Stimulated activated CD8-positive, alpha-beta memory T cell treated with anti-CD3 and anti-CD28 coated beads, Interleukin-12 subunit alpha, Interleukin-12 subunit beta, amount 100 ng/mL, for 24 hours (primary cell): ENCODE results near the gene DMRTC1.
"Not testable (repeated sequence)": the region's sequence is repeated elsewhere in the genome, so short reads cannot be mapped to it uniquely, and the experiment has no call there.

ENCODE experiments used
- DNase-seq: peaks from one replicate; pipeline ENCODE4 v3.0.0-alpha.2; 2020; ENCODE audit errors: extremely low read depth

DMRTC1 gene, protein sequence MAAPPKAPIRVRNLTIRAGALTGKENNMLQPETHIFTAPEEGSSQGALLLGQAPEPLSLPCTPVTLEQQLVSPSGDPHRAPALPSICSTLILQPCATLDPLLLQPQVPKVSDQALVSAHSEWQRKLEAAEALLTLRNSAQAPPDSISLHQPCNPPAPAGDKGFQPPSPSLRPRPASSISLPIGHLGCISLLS

DNA sequence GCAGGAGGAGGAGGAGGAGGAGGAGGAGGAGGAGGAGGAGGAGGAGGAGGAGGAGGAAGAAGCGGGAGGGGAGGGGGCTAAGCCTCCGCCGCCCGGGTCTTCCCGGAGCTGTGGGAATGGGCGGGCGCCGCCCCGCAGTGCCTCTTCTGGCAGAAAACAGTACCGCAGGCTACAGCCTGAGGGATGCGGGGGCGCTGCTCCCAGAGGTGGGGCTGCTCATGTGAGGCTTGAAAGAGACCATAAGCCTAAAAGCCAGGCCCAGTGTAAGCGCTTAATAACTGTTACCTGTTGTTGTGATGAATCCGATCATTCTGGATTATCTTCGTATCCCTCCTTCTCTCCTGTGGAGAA lies at the start of gene DMRTC1:
Gene DMRTC1, minus strand, starts transcription at position 19 of the 351 bp plus-strand sequence. CDS start 68,143 bp downstream, outside the sequence.
- not testable (repeated sequence) for DNase-seq

DNA sequence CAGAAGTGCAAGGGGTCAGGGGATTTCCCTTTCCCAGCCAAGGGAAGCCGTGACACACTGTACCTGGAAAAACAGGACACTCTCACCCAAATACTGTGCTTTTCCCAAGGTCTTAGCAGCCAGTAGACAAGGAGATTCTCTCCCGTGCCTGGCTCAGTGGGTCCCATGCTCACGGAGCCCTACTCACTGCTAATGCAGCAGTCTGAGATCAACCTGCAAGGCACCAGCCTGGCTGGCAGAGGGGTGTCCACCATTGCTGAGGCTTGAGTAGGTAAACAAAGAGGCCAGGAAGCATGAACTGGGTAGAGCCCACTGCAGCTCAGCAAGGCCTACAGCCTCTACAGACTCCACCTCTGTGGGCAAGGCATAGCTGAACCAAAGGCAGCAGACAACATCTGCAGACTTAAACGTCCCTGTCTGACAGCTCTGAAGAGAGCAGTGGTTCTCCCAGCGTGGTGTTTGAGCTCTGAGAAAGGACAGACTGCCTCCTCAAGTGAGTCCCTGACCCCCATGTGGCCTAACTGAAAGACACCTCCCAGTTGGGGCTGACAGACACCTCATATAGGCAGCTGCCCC lies 37.3 kb upstream of the DMRTC1 start:
- not testable (repeated sequence) for DNase-seq

DNA sequence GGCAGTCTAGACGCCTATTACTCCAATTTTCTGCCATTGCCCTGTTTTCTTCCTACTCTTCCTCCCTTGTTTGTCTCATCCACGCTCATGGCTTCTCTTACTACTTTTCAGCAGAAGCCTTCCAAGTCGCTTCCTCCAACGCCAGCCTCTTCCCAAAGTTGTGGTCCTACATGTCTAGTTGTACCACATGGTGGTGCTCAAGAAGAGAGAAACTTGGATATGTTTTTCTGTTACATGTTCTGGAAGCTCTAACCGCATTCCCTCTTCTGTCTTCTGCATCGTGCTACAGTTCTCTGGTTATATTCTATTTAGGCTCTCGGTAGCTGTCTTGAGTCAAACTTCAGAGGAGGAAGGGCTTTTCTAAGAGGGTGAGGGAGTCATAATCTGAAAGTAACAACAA lies 31.2 kb upstream of the DMRTC1 start:
- not testable (repeated sequence) for DNase-seq

- not testable (repeated sequence) for DNase-seq
Observed at GRCh38 chrX:72971859-72972258, 28.2 kb upstream of the DMRTC1 start.

DNA sequence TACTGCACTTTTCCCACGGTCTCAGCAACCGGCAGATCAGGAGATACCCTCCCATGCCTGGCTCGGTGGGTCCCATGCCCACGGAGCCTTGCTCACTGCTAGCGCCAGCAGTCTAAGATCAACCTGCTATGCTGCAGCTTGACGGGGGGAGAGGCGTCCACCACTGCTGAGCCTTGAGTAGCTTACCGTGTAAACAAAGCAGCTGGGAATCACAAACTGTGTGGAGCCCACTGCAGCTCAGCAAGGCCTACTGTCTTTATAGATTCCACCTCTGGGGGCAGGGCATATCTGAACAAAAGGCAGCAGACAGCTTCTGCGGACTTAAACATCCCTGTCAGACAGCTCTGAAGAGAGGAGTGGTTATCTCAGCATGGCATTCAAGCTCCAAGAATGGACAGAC lies 16.3 kb upstream of the DMRTC1 start:
- not testable (repeated sequence) for DNase-seq

- DNase-seq, result not testable (repeated sequence)
Observed at GRCh38 chrX:72943035-72943818, 410 bp downstream of the DMRTC1 start.

- not testable (repeated sequence) for DNase-seq
Observed at GRCh38 chrX:72942272-72942671, 1.4 kb downstream of the DMRTC1 start.

DNA sequence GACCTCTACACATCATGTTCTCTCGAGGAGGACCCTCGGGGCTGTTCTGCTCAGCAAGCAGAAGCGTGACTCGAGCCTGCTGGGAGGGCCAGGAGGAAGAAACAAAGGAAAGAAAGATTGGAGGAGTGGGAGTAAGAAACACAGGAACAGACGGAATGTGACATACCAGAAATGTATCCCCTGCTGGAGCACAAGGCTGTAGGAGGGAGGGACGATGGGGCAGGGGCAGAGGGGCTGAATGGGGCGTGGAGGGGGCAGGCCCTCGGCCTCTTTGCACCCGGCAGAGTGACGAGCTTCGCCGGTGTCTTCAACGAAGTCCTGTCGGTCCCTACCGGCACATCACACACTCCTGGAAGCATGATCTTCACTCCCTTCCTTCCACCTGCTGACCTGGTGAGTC lies 5.7 kb downstream of the DMRTC1 start, which contains the start of gene FAM236A:
Gene FAM236A, plus strand, starts transcription at position 301 of the 400 bp plus-strand sequence. Its CDS starts 57 bp downstream, at position 358.
- DNase-seq, result not testable (repeated sequence)

DNA sequence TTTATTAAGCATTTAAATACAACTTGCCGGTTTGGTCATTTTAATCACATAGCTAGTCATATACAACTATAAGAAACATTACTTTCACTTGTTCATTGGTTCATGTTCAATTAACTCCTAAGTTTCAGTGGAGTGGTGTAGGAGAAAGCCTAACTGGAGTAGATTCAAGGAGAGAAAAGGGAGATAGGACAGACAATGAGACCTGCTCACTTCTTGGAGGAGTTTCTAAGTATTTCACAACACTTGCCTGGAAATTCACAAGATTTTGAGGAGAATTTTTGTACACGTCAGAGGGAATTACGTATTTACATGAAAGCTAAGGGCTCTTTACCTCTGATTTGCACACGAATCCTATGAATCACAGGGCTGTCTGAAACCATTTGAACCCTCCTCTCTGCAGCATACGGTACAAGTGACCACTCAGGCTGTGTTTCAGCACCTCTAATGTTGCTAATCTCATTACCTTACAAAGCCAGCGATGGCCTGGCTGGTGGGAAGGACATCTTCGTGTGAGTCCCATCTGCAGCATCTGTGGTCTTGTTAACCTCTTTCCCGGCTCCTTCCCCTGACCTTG lies 6.7 kb downstream of the DMRTC1 start:
- DNase-seq, result not testable (repeated sequence)

DNA sequence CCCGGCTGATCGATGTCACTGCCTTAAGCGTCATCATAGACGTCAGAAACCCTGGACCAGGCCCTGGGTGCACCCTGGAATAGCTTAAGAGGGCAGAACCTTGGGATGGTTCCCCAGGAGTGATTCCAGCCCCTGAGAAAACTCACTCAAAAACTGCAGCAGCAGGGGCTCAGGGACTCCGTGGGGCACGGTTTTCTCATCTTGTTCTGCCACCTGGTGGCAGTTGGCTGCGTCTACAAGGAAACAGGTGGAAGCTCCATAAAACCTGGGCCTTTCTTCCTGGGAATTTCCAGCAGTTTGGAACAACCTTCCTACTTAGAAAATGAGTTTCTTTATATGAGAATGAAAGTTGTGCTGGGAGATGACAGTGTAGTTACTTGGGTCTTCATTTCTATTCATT lies 7.2 kb downstream of the DMRTC1 start:
- not testable (repeated sequence) for DNase-seq

GRCh38 chrX:72932283-72932682 lies 11.4 kb downstream of the DMRTC1 start:
- DNase-seq, result not testable (repeated sequence)

DNA sequence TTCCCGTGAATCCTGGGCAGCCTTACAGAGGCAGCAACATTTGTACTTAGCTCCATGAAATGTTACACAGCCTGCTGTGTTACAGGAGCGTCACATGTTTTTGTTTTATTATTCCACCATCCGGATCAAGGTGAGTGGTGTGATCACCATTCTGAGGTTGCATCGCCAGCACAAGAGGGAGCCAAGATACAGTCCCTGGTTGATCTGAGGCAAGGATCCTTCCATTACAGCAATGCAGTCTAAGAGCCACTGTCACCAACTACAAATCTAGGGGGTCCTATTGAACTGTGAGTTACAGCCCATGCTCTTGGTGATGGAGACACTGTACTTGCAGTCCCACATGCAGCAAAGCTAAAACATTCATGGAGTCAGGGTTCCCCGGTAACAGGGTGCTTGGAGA lies 27.5 kb downstream of the DMRTC1 start:
- DNase-seq, result not testable (repeated sequence)

DNA sequence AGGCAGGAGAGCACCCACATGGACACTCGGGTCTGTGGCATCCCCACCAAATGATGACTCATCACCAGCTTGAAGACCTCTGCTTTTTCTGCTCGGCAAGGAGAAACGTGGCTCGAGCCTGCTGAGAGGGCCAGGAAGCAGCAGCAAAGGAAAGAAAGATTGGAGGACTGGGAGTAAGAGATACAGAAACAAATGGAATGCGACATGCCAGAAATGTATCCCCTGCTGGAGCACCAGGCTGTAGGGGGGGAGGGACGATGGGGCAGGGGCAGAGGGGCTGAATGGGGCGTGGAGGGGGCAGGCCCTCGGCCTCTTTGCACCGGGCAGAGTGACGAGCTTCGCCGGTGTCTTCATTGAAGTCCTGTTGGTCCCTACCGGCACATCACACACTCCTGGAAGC lies 31.3 kb downstream of the DMRTC1 start, which contains the start of gene FAM236C:
Gene FAM236C, plus strand, starts transcription at position 301 of the 400 bp plus-strand sequence. CDS start 100 bp downstream, outside the sequence.
- not testable (repeated sequence) for DNase-seq

- not testable (repeated sequence) for DNase-seq
Observed at GRCh38 chrX:72889740-72890139, 53.9 kb downstream of the DMRTC1 start.

- DNase-seq, result not testable (repeated sequence)
Observed at GRCh38 chrX:72882898-72883297, 60.7 kb downstream of the DMRTC1 start.

DNA sequence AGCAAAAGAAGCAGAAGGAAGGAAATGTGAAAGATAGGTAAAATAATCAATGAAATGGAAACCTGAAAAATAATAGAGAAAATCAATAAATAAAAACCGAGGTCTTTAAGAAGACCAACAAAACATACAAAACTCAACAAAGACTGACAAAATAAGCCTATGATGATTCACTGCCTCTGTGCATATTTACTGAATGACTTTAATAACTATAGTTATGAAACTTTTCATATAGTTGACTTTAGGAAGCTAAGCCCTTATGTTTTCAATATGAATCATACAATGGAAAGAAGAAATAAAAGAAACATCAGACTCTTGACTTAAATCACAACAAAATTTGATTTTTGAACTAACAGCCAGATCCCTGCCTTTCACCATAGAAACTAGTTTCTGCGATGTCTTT lies 106.1 kb downstream of the DMRTC1 start:
- DNase-seq, result not testable (repeated sequence)

- not testable (repeated sequence) for DNase-seq
Observed at GRCh38 chrX:72830701-72831100, 112.9 kb downstream of the DMRTC1 start.
